GM18873 (cell line): ENCODE data around the gene CAP2.
"Not testable (repeated sequence)": the region's sequence is repeated elsewhere in the genome, so short reads cannot be mapped to it uniquely, and the experiment has no call there.

Source experiments
- ATAC-seq: cut with Tn5 transposase; IDR thresholded peaks from one replicate; pipeline ENCODE4 v1.9.1; 2021; ENCODE audit warnings: mild to moderate bottlenecking, moderate library complexity, moderate number of reproducible peaks; ENCODE audit not compliant: unreplicated experiment, low FRiP score

CAP2 gene

GRCh38 chr6:17562636-17563035 lies 169.2 kb downstream of the CAP2 start:
- ATAC-seq: no peak

DNA sequence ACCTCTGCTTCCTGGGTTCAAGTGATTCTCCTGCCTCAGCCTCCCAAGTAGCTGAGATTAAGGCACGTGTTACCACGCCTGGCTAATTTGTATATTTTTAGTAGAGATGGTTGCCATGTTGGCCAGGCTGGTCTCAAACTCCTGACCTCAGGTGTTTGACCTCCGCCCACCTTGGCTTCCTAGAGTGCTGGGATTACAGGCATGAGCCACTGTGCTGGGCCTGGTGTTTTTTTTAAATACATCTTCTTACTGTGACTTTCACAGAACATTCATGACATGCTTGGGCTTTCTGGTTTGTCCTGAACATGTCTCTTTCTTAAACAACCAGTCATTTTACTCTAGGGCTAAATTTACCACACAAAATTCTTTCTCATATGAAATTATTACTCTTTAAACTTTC lies 172.0 kb downstream of the CAP2 start:
- no peak for ATAC-seq

DNA sequence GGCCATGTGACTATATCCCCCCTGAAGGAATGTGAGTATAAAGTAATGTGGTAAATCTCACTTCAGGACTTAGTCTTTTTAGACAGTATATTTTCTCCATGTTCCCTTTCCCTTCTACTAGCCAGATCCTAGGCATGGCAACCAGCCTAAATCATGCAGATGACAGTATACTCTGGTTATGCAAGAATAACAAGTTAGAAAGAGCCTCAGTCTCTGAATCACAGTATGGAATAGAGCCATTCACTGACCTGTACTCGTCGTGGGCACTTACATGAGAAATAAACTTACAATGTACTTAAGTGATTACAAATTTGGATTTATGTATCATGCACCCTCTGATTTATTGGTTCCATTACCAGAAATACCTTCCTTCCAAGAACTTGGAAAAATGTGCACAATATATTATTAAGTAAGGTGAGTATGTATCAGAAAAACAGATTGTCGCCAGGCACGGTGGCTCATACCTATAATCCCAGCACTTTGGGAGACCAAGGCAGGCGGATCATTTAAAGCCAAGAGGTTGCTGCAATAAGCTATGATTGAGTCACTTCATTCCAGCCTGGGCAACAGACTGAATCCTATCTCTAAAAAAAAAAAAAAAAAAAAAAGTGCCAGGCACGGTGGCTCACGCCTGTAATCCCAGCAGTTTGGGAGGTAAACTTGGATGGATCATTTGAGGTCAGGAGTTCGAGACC lies 181.6 kb downstream of the CAP2 start:
- no peak for ATAC-seq

DNA sequence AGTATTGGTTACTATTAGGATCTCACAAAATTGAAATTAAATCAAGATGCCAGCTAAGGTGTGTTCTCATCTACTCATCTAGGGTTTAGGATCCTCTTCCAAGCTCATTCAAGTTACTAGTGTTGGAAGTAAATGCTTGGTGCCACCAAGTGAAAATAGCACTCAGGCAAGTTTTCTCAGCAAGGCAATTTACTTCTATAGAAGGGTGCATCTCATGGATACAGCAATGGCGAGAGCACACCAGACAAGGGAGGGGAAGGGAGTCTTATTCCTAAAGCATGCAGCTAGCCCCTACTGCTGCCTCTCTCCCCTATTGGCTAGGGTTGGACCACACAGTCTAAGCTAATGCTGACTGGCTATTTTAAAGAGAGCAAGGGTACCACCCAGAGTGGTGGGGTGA lies 183.7 kb downstream of the CAP2 start:
- ATAC-seq: no peak

- ATAC-seq: no peak
Measured at GRCh38 chr6:17580518-17581048, 187.2 kb downstream of the CAP2 start.

DNA sequence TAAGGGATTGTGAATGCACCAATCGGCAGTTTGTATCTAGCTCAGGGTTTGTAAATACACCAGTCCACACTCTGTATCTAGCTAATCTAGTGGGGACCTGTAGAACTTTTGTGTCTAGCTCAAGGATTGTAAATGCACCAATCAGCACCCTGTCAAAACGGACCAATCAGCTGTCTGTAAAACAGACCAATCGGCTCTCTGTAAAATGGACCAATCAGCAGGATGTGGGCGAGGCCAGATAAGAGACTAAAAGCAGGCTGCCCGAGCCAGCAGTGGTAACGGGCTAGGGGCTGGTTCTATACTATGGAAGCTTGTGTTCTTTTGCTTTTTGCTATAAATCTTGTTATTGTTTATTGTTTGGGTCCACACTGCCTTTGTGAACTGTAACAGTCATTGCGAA lies 187.9 kb downstream of the CAP2 start:
- not testable (repeated sequence) for ATAC-seq

DNA sequence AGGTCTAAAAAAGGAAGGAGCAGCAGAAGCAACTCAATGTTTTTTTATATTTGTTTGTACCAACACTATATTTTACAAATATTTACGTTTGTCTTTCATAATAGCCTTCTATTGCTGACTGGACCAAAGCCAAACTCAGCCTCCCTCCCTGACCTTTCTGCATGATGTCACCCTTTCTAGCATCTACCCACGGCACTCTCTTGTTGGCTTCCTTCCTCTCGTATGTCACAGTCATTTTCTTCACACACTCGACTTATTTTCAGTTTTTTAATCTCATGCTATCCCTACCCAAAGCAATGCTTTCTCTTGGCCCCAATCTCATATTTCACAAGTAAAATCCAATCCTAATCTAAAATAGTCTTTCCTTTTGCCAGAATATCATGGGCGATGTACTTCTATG lies 190.4 kb downstream of the CAP2 start:
- ATAC-seq: no peak

DNA sequence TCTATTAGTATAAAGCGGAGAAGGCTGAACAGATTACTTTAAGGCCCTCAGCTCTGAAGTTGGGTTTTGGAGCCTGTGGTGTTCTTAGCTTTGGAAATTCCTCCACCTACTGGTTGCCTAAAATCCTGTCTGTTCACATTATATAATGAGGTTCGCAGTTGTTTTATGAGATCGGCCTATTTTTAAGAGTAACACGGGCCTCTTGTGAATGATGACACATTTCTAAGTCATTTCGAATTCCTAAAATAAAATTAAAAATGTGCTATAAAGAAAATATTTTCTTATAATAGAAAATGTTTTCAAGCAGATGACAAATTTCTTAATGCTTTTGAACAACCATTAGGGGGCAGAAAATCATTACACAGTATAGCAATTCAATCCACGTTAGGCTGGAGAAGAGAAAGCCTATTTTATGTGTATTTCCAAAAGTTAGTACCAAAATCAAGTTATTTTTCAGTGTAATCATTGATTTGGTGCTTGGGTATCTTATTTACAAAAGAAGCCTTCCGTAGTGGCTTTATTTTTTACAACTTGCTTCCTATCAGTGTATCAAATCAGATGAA lies 190.9 kb downstream of the CAP2 start:
- ATAC-seq: no peak

DNA sequence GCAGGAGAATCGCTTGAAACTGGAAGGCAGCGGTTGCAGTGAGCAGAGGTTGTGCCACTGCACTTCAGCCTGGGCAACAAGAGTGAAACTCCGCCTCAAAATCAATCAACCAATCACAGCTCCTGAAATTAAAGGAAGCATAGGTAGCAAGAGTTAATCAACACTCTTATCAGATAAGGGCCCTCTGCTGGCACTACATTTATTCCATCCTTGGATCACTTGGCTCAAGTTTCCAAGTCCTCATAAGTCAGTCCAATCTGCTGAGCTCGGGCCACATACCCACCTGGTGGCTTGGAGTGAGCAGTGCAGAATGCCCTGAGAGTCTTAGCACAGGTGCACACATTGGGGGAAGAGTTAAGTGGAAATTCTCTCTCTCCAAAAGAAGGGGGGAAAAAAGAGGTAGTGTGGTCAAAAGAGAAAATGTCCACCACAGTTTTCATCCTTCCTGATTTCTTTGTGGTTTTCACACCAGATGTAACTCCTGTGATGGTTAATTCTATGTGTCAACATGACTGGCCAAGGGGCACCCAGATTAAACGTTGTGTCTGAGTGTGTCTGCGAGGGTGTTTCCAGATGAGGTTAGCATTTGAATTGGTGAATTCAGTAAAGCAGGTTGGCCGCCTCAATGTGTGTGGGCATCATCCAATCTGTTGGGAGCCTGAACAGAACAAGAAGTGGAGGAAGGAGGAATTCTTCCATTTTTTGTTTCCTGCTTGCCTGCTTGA lies 192.5 kb downstream of the CAP2 start:
- no peak for ATAC-seq

GRCh38 chr6:17586623-17587022 lies 193.2 kb downstream of the CAP2 start:
- not testable (repeated sequence) for ATAC-seq

GRCh38 chr6:17588011-17588410 lies 194.6 kb downstream of the CAP2 start:
- ATAC-seq: no peak

GRCh38 chr6:17589406-17590096 lies 196.2 kb downstream of the CAP2 start:
- no peak for ATAC-seq

DNA sequence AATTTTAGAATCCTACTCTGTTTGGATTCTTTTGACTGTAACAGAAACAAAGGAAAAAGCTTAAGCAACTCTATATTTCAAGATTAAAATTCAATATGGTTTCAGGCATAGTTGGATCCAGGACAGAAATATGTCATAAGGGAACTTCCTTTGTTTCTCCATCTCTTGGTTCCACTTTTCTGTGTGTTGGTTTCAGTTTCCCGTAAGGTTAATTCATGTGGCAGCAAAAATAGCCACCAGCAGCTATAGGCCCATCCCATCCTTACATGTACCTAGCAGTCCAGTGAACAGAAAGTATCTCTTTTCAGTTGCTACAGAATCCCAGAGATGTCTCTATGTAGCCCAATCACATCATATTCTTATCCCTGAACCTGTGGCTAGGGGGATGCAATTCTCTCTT lies 197.9 kb downstream of the CAP2 start:
- no peak for ATAC-seq

- ATAC-seq: no peak
Measured at GRCh38 chr6:17593246-17593645, 199.9 kb downstream of the CAP2 start.

GRCh38 chr6:17596085-17596484 lies 202.7 kb downstream of the CAP2 start:
- ATAC-seq: no peak

- peak; percentile 74 for ATAC-seq
Measured at GRCh38 chr6:17599877-17600526, 206.6 kb downstream of the CAP2 start, which contains the start of gene FAM8A1. FAM8A1 (plus strand) TSS chr6:17600302; CDS start chr6:17600410, 108 bp downstream.

DNA sequence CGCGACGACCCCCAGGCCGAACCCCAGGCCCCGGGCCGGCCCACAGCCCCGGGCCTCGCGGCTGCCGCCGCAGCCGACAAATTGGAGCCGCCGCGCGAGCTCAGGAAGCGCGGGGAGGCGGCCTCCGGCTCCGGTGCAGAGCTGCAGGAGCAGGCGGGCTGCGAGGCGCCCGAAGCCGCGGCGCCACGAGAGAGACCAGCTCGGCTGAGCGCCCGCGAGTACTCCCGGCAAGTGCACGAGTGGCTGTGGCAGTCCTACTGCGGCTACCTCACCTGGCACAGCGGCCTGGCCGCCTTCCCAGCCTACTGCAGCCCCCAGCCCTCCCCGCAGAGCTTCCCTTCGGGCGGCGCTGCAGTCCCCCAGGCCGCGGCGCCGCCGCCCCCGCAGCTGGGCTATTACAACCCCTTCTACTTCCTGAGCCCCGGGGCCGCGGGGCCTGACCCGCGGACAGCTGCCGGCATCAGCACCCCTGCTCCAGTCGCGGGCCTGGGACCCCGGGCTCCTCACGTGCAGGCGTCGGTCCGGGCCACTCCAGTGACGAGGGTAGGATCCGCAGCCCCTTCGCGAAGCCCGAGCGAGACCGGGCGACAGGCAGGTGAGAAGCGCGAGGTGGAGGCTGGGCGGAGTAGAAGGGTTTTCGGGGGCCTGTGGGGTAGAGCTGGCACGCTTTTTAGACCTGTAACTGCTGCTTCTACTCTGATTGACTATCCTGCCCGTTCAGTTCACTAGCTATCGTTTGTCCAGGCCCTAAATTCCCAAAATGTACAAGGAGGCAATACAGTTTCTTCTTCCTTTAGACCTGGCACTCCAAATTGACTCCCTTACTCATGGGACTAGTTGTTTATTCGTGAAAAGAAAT lies 207.4 kb downstream of the CAP2 start:
- ATAC-seq: peak; percentile 38

DNA sequence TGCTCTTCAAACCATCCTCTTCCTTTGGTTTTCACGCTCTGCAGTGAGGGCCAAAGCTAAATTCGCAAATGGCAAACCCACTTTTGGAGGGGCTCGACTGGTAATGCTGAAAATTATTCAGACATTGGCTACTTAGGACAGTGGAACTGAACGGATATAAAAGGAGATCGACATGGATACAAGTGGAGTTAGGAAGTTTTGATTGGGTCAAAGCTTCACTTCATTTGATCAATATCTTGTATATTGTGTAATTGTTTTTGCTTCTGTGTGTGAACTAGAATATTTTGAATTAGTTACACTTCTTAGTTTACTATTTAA lies 207.9 kb downstream of the CAP2 start:
- no peak for ATAC-seq

DNA sequence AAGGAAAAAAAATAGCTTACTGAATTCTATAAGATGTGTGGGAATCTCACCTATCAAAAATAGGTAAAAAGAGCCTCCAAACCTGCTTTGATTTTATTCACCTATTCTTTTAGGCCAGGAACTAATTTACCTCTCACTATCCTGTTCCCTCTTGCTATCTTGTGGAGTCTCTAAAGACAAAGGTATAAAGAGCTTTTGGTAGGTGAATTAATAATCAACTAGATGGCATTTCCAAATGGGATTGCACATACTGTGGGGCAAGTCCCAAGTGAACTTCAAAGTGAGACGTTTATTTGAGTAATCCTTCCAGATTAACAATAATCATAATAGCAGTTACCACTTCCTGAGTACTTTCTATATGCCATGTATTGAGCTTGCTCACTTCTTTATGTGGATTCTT lies 209.5 kb downstream of the CAP2 start:
- no peak for ATAC-seq

DNA sequence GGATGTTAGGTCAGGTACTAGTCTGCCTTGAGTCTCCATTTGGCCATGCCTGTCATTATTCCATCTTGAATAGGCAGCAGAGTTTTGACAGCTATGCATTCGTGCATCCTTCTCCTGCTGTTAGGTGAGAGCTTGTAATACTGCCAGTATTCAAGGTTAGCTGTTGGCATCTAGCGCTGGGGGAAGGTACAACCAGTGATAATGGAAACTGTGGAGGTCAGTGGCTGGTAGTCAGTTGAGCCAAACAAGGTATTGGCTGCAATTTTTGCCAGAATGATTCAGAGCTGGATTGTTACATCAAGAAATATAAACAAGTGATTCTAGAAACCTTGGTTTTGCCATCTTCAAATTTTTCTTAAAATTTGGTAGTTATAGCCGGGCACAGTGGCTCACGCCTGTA lies 213.2 kb downstream of the CAP2 start:
- no peak for ATAC-seq
